Measurements from ENCODE around the gene HLA-DMA.

The HLA-DMA gene

DNA sequence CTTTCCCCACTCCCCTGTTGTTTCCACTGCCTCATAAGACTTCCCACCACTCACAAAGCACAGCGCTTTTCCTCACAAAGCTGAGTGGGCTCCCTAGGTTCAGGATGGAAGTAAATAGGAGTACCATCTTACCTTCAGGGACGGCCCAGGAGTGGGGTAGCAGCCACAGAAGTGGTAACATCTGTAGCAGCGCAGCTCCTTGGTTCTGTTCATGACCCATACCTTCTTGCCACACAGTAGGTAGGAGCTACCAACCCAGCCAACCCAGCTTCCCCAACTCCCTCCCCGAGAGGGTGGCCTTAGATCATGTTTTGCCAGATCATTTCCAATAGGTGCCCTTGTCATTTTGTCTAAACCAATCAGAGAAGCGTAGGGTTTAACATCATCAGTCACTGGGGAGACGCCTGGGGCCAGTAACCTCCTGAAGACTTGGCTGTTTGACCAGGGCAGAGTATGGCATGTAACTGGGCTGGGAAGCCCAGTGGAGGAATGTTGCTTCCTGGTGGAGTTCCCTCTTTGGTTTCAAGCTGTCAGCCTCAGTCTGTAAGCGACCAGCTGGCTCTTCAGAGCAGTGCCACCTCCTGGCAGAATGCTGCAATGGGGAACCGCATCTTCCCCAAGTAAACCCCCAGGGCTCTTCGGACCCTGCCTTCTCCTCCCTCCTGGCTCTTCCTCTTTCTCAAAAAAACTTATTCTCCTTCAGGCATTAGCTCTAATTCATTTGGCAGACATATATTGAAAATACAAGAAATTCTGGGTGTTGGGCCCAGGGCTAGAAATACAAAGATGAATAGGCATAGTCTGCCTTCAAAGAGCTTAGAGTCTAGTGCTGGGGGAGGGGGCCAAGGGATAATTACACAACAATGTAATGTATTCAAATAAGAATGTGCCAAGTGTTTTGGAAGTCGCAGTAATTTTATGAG is at the start of gene HLA-DMA:
HLA-DMA (minus strand) TSS at position 281 of the 923 bp plus-strand sequence; CDS start at position 220, 61 bp downstream.
- peak; percentile 99 for DNase-seq (ENCODE audit: low read depth)
- peak; percentile 95 for TF ChIP-seq CTCF (conservative IDR thresholded peaks at IDR 0.05; ENCODE audit: low read length)
- H3K4me3 ChIP-seq (ENCODE audit: low read length) = no peak within 1 kb of the TSS

- DNase-seq (ENCODE audit: low read depth) = no peak
- no peak overlapping the region for H3K4me3 ChIP-seq (ENCODE audit: low read length)
- TF ChIP-seq CTCF (conservative IDR thresholded peaks at IDR 0.05; ENCODE audit: low read length) = no peak
These were observed 48.8 kb upstream of the HLA-DMA start for GRCh38 chr6:33001685-33002084.

- no peak overlapping the region for H3K4me3 ChIP-seq (ENCODE audit: low read length)
- no peak for DNase-seq (ENCODE audit: low read depth)
- no peak for TF ChIP-seq CTCF (conservative IDR thresholded peaks at IDR 0.05; ENCODE audit: low read length)
These were observed 47.2 kb upstream of the HLA-DMA start for GRCh38 chr6:33000055-33000454.

- no peak overlapping the region for H3K4me3 ChIP-seq (ENCODE audit: low read length)
- no peak for TF ChIP-seq CTCF (conservative IDR thresholded peaks at IDR 0.05; ENCODE audit: low read length)
- no peak for DNase-seq (ENCODE audit: low read depth)
These were observed 42.6 kb upstream of the HLA-DMA start for GRCh38 chr6:32995448-32995847.

GRCh38 chr6:32993363-32993973 is 40.6 kb upstream of the HLA-DMA start:
- H3K4me3 ChIP-seq (ENCODE audit: low read length) = no peak overlapping the region
- no peak for DNase-seq (ENCODE audit: low read depth)
- TF ChIP-seq CTCF (conservative IDR thresholded peaks at IDR 0.05; ENCODE audit: low read length) = no peak

DNA sequence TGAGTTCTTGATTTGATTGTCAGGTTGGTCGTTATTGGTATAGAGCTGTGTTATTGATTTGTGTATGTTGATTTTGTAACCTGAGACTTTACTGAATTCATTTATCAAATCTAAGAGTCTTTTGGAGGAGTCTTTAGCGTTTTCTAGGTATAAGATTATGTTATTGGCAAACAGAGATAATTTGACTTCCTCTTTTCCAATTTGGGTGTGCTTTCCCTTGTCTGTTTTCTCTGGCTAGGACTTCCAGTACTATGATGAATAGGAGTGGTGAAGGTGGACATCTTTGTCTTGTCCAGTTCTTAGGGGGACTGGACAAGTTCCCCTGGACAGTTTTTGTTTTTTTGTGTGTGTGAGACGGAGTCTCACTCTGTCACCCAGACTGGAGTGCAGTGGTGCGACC is 39.1 kb upstream of the HLA-DMA start:
- DNase-seq (ENCODE audit: low read depth) = no peak
- no peak for TF ChIP-seq CTCF (conservative IDR thresholded peaks at IDR 0.05; ENCODE audit: low read length)

DNA sequence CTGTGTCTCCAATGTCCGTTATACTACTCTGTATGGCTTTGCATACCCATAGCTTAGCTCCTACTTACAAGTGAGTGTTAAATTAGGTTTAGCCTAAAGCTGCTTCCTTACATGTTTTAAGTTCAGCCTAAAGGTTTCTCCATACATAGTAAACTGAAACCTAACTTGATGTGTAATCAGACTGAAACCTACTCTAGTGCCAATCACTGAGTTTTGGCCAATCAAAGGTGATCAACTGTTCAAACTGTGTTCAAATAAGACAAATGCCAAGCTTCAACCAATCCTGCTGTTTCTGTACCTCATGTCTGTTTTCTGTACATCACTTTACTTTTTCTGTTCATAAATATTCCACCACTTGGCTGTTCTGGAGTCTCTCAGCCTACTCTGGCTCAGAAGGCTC is 36.5 kb upstream of the HLA-DMA start:
- no peak overlapping the region for H3K4me3 ChIP-seq (ENCODE audit: low read length)
- TF ChIP-seq CTCF (conservative IDR thresholded peaks at IDR 0.05; ENCODE audit: low read length) = no peak

More for the DNA sequence above, 39.1 kb upstream of the HLA-DMA start:
- no peak overlapping the region for H3K4me3 ChIP-seq (ENCODE audit: low read length)

More for the DNA sequence above, 36.5 kb upstream of the HLA-DMA start:
- DNase-seq (ENCODE audit: low read depth) = no peak

Measured in AG10803 (cell line).